HG03378 (cell line): ENCODE data around the gene DHRS12.

Source experiments
- ATAC-seq: cut with Tn5 transposase; IDR thresholded peaks from one replicate; pipeline ENCODE4 v1.9.1; 2021; ENCODE audit warnings: mild to moderate bottlenecking, moderate library complexity; ENCODE audit not compliant: unreplicated experiment

The DHRS12 gene

GRCh38 chr13:51730927-51731326, 73.0 kb downstream of the DHRS12 start:
- ATAC-seq: no peak

- no peak for ATAC-seq
Measured at GRCh38 chr13:51729866-51730553, 74.0 kb downstream of the DHRS12 start.

GRCh38 chr13:51728972-51729371, 75.0 kb downstream of the DHRS12 start:
- no peak for ATAC-seq

- no peak for ATAC-seq
Measured at GRCh38 chr13:51728275-51728673, 75.7 kb downstream of the DHRS12 start.

- ATAC-seq: no peak
Measured at GRCh38 chr13:51727634-51728274, 76.2 kb downstream of the DHRS12 start.

- no peak for ATAC-seq
Measured at GRCh38 chr13:51726446-51727193, 77.3 kb downstream of the DHRS12 start.

GRCh38 chr13:51724721-51725120, 79.2 kb downstream of the DHRS12 start:
- no peak for ATAC-seq

- no peak for ATAC-seq
Measured at GRCh38 chr13:51723529-51723928, 80.4 kb downstream of the DHRS12 start.

GRCh38 chr13:51721496-51721895, 82.5 kb downstream of the DHRS12 start:
- ATAC-seq: peak; percentile 71

- no peak for ATAC-seq
Measured at GRCh38 chr13:51719394-51719793, 84.6 kb downstream of the DHRS12 start.
